HFF-Myc (cell line): ENCODE results near the gene OR1C1.
"Not testable (repeated sequence)": the region's sequence is repeated elsewhere in the genome, so short reads cannot be mapped to it uniquely, and the experiment has no call there.

Experiments
- DNase-seq: peaks from one replicate; pipeline ENCODE4 v3.0.0-alpha.2; 2011; ENCODE audit warnings: low read depth; ENCODE audit errors: extremely low read depth
- H3K4me3 ChIP-seq: replicated peaks from 2 replicates; pipeline ENCODE4 v1.5.1; 2011; ENCODE audit warnings: low read depth, mild to moderate bottlenecking, control low read depth, low read length
- TF ChIP-seq, protein P1 (sequence below): IDR thresholded peaks from 2 replicates; pipeline ENCODE4 v1.5.1; 2012; ENCODE audit warnings: mild to moderate bottlenecking, low read depth, low read length, control low read depth; ENCODE audit errors: missing control alignments

The OR1C1 gene, protein sequence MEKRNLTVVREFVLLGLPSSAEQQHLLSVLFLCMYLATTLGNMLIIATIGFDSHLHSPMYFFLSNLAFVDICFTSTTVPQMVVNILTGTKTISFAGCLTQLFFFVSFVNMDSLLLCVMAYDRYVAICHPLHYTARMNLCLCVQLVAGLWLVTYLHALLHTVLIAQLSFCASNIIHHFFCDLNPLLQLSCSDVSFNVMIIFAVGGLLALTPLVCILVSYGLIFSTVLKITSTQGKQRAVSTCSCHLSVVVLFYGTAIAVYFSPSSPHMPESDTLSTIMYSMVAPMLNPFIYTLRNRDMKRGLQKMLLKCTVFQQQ

DNA sequence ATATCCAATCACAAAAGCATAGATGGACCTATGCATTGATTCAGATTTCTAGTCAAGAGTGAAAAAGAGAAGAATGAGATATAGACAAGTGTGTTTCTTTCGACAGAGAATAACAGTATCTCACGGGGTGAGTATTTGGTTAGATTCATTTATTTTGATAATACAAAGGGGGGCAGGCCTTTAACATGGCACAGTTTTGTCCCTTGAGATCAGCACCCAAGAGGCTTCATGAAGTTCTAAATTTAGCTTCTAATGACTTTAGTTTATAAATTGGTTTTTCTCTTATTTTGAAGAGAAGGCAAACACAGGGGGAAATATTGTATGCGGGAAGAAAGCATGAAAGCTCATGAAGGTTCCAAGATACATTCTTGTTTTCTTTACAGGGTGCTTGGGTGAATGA is at the start of gene OR1C1:
Gene OR1C1 (minus strand): TSS at position 101 of the 400 bp plus-strand sequence. CDS start 2,150 bp downstream, outside the sequence.
- H3K4me3 ChIP-seq: no peak within 1 kb of the TSS
- no peak for DNase-seq
- TF ChIP-seq, protein P1, sequence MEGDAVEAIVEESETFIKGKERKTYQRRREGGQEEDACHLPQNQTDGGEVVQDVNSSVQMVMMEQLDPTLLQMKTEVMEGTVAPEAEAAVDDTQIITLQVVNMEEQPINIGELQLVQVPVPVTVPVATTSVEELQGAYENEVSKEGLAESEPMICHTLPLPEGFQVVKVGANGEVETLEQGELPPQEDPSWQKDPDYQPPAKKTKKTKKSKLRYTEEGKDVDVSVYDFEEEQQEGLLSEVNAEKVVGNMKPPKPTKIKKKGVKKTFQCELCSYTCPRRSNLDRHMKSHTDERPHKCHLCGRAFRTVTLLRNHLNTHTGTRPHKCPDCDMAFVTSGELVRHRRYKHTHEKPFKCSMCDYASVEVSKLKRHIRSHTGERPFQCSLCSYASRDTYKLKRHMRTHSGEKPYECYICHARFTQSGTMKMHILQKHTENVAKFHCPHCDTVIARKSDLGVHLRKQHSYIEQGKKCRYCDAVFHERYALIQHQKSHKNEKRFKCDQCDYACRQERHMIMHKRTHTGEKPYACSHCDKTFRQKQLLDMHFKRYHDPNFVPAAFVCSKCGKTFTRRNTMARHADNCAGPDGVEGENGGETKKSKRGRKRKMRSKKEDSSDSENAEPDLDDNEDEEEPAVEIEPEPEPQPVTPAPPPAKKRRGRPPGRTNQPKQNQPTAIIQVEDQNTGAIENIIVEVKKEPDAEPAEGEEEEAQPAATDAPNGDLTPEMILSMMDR: no peak

DNA sequence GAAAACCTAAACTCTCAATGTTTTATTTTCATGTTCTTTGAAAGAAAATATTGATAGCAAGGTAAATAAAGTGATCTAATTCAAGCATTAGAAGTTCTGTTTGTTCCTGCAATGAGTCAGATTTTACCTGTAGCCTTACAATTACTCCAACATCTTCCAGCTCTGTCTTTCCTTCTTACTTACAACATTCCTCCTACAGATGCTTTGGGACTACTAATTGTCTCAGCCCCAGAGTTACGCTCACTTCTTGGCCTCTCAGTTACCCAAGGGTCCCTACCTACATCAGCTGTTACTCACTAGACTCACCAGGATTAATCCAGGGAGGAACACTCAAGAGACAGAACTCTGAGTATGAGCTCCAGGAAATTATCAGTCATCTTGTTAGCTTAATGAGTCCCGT is 37.2 kb upstream of the OR1C1 start:
- no peak overlapping the region for H3K4me3 ChIP-seq

DNA sequence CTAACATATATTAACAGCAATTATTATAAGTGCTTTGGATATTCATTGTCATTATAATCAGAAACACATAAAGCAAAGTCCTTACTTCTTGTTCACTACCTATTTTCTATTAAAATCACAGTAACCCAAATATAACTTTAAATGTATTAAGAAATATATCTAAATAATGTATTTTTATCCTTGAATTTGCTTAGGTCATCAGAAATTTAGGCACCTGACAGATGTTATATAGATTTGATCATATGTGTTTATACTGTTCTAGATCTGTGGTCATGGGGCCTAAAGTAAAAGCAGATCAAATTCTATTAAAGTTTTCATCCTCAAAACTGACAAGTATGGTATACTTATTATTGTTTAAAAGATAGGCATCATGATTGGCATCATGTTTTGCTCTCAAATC is 9.2 kb upstream of the OR1C1 start:
- DNase-seq: no peak
- TF ChIP-seq, protein P1: no peak
- H3K4me3 ChIP-seq: no peak overlapping the region

More for the DNA sequence above, 37.2 kb upstream of the OR1C1 start:
- DNase-seq: no peak
- TF ChIP-seq, protein P1: no peak

DNA sequence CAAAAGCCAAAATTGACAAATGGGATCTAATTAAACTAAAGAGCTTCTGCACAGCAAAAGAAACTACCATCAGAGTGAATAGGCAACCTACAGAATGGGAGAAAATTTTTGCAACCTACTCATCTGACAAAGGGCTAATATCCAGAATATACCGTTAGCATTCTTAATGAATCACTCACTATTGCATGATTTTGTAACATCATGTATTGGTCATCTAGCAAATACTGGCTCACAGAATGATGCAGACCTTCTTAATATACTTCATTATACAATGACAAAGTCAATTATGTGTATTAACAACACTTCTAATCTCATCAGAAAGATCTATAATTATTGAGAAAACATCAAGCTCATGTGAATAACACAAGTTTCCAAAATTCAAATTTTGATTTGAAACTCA is 6.0 kb downstream of the OR1C1 start:
- not testable (repeated sequence) for H3K4me3 ChIP-seq, DNase-seq

DNA sequence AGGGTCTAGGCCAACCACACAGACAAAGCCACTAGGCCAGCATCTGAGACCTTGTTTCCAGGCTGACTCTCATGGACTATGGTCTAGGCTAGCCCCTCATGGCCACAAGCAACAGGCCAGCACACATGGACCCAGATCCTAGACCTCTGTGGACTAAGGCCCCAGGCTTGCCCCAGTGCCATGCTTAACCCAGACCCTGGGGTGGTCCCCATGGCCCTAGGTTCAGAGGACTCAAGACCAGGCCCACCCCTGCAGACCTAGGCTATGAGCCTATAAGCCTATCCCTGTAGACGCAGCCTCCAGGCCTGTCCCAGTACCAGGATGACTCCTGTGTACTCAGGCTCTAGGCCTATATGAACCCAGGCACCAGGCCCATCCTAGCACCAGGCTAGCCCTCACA is 10.5 kb downstream of the OR1C1 start:
- TF ChIP-seq, protein P1: no peak
- DNase-seq: no peak
- H3K4me3 ChIP-seq: no peak overlapping the region

DNA sequence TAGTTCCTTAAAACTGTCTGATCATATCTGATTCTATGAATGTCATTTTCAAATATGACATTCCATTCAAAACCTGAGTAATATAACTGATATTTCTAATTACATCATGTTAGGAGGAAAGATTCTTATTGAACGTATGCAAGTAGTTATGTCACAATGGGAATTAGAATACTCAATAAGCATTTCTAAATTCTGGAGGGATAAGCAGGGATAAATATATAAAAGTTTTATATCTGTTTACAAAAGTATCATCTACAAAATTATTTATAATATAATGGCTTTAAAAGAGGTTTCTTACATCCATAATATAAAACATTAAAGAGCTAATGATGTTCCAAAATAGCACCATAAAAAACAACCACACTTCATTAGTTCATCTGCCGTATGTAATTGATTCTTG is 12.3 kb downstream of the OR1C1 start, which contains the start of gene OR14A2:
Gene OR14A2 (minus strand): TSS at position 101 of the 400 bp plus-strand sequence.
- no peak for DNase-seq

DNA sequence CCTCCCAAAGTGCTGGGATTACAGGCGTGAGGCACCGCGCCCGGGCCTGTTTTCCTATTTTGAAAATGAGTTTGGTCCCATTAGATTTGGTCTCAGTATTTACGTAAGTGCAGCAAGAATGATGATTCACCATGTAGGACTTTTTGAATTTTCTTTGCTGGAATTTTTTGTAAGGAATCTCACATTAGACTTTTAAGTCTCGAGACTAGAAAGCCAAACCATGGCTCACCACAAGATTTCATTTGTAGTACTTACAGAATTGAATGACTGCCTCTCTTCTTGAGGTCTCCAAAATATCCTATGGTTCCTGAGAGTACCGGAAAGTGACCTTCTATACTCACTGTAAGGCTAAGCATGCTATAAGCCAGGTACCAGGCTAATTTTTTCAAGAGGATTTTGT is 12.7 kb downstream of the OR1C1 start:
- DNase-seq: no peak
- TF ChIP-seq, protein P1: no peak
- H3K4me3 ChIP-seq: no peak overlapping the region

More for the DNA sequence above, 12.3 kb downstream of the OR1C1 start, which contains the start of gene OR14A2:
- H3K4me3 ChIP-seq: no peak within 1 kb of the TSS
- TF ChIP-seq, protein P1: no peak
